Stimulated activated CD8-positive, alpha-beta memory T cell treated with anti-CD3 and anti-CD28 coated beads, Interleukin-7, amount 100 ng/mL, for 24 hours (primary cell): ENCODE data around the gene TMOD4.

Experiments
- DNase-seq: peaks from one replicate; pipeline ENCODE4 v3.0.0-alpha.2; 2020; ENCODE audit warnings: low read depth

The TMOD4 gene

GRCh38 chr1:151142411-151143056 lies 33.2 kb downstream of the TMOD4 start:
- no peak for DNase-seq

- DNase-seq: no peak
Observed at GRCh38 chr1:151137789-151138188, 38.0 kb downstream of the TMOD4 start.

- no peak for DNase-seq
Observed at GRCh38 chr1:151135433-151136385, 40.1 kb downstream of the TMOD4 start.

GRCh38 chr1:151134991-151135390 lies 40.8 kb downstream of the TMOD4 start:
- no peak for DNase-seq

GRCh38 chr1:151134396-151134795 lies 41.4 kb downstream of the TMOD4 start:
- DNase-seq: no peak

DNA sequence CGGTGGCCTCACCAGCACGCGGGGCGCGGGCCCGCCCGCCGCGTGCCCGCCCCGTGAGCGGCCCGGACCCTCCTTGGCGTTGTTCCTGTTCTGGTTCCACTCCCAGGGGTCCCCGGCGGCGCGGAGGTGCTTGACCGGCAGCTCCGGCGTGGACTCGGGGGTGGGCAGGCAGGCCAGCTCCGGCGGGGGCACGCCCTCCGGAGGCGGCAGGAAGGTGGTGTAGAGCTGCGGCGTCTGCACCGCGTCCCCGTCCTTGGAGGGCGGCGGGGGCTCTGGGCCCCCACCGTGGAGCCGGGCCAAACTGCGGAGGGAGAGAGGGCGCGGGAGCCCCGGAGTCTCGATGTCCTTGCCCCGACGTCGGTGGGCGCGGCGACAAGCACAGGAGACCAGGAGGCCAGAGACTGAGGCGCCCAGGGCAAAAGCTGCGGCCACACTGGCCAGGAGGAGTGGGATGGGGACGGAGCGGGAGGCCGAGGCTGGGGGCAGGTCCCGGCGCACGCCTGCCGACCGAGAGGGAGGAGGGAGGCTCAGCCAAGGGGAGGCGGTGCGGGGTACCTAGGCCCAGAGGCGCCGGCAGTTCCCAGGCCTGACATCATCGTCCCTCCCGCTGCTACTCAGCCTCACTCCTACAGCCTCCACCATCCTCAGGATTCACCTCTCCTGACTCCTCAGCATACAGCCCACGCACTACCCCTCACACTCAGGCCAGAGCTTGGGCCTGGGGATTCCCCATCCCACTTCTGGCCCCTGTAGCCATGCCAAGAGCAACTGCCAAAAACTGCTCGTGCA lies 42.6 kb downstream of the TMOD4 start:
- no peak for DNase-seq

DNA sequence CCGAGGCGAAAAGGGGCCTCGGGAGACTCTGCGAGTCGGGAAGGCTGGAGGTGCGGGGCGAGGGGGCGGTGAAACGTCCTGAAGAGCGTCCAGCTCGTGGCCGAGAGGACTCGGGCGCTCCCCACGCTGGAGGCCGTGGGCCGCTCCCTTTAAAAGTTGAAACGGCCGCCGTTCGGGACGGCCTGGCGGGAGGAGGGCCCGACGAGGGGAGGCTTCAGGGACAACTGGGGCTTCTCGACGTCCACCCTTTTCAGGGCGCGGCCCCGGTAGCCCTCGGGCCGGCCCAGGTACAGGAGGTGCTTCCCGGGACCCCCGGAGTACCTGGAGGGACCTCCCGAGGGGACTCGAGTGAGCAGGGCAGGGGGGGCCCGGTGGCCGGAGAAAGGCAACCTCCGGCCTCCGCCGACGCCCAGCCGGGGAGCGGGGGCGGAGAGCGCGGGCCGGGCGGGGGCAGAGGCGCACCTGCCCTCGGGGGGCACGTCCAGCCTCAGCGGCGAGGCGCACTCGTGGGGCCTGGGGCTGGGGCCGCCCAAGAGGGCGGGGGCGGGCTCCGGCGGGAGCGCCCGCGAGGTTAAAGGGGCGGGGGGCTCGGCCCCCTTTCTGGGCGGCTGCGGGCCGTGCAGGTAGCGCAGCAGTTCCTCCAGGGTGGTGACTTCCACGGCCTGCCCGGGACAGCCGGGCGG lies 43.3 kb downstream of the TMOD4 start:
- DNase-seq: no peak

DNA sequence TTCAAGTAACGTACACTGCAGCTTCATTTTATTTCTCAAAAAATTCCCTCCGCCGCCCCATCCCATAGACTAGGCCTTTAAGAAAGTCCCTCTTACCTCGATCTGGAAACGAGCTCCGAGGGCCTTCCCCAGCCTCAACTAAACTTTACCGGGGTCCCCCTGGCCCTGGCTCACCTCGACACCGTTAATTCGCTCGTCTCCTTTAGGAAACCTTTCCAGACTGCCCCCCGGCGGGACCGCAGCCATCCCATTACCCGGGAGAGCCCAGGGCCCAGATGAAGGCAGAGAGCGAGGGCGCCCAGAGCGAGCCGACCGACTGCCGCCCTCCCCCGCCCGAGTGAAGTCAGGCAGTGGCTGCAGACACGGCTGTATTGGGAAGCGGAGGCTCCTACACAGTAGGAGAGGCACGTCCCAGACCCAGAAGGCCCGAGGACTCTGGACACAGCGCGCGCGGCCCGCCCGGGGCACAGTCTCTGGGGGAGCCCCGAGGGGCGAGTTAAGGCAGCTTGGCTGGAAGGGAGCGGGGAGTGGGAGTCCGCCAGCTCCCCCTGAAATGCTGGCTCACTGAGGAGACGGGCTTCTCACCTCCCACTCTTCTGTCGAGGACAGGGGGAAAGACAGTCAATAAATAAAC lies 44.0 kb downstream of the TMOD4 start:
- no peak for DNase-seq

DNA sequence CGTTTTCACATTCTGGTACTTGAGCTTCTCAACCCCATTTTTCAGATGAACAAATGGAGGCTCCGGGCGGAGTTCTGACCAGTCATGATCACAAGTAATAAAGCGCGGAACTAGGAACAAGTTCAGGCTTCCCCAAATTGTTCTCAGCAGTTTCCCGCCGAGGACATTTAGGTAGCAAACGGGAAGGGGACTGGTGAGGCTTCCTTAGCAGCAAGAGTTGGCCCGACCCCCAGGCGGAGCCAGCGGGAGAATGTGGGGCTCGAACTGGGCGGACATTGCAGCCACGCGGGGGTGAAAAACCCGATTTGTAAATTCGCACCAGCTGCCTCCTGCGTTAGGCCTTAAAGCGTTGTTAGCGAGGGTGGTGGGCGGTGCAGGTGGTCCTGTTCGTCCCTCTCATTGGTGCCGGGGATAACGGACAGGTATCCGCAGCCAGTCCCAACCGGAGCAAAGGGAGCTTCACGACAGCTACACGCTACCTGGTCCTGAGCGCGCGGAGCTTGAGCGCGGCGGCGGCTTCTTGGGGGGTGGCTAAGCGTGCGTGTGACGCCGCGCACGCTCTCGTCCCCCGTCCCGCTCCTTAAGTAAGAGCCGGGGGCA lies 44.7 kb downstream of the TMOD4 start:
- peak; percentile 55 for DNase-seq

- no peak for DNase-seq
Observed at GRCh38 chr1:151128800-151129199, 47.0 kb downstream of the TMOD4 start.

- DNase-seq: no peak
Observed at GRCh38 chr1:151124763-151125403, 50.9 kb downstream of the TMOD4 start.
